HG03060 (cell line): Measurements from ENCODE around the gene PDCD6IP.
A peak's percentile ranks its signal among the peaks of the same experiment; 100 is the strongest.
"Not testable (repeated sequence)": the region's sequence is repeated elsewhere in the genome, so short reads cannot be mapped to it uniquely, and the experiment has no call there.

Experiments used
- ATAC-seq: cut with Tn5 transposase; IDR thresholded peaks from one replicate; pipeline ENCODE4 v1.9.1; 2021; ENCODE audit warnings: low read depth, moderate number of reproducible peaks; ENCODE audit not compliant: unreplicated experiment

The PDCD6IP gene

GRCh38 chr3:33798418-33799201 lies at the start of gene PDCD6IP:
Gene PDCD6IP (plus strand): TSS chr3:33798630. CDS start chr3:33798729, 99 bp downstream.
- ATAC-seq, result peak; percentile 79

GRCh38 chr3:33749546-33750210 lies 48.8 kb upstream of the PDCD6IP start:
- ATAC-seq, result no peak

GRCh38 chr3:33750211-33750548 lies 48.2 kb upstream of the PDCD6IP start:
- ATAC-seq, result no peak

GRCh38 chr3:33751336-33751735 lies 47.1 kb upstream of the PDCD6IP start:
- no peak for ATAC-seq

GRCh38 chr3:33754391-33754790 lies 44.0 kb upstream of the PDCD6IP start:
- not testable (repeated sequence) for ATAC-seq

- ATAC-seq, result no peak
Observed at GRCh38 chr3:33758281-33758680, 40.1 kb upstream of the PDCD6IP start.

- ATAC-seq, result no peak
Observed at GRCh38 chr3:33758864-33759263, 39.6 kb upstream of the PDCD6IP start.

- no peak for ATAC-seq
Observed at GRCh38 chr3:33768578-33769330, 29.7 kb upstream of the PDCD6IP start.

- no peak for ATAC-seq
Observed at GRCh38 chr3:33773637-33774036, 24.8 kb upstream of the PDCD6IP start.

GRCh38 chr3:33775363-33775762 lies 23.1 kb upstream of the PDCD6IP start:
- ATAC-seq, result no peak

- no peak for ATAC-seq
Observed at GRCh38 chr3:33777996-33778395, 20.4 kb upstream of the PDCD6IP start.

GRCh38 chr3:33779751-33780150 lies 18.7 kb upstream of the PDCD6IP start:
- no peak for ATAC-seq

GRCh38 chr3:33781413-33781812 lies 17.0 kb upstream of the PDCD6IP start:
- ATAC-seq, result not testable (repeated sequence)

- ATAC-seq, result no peak
Observed at GRCh38 chr3:33786565-33787327, 11.7 kb upstream of the PDCD6IP start.

GRCh38 chr3:33787328-33788009 lies 11.0 kb upstream of the PDCD6IP start:
- ATAC-seq, result no peak

GRCh38 chr3:33789183-33789954 lies 9.1 kb upstream of the PDCD6IP start:
- no peak for ATAC-seq

GRCh38 chr3:33790091-33790490 lies 8.3 kb upstream of the PDCD6IP start:
- no peak for ATAC-seq

- ATAC-seq, result no peak
Observed at GRCh38 chr3:33791477-33792166, 6.8 kb upstream of the PDCD6IP start.
